B cell (primary cell): Measurements from ENCODE around the gene TCP1. TPM values are rescaled to one million over a fixed set of nuclear protein-coding genes. Genes with fewer than 3 reads are reported as not detected.

Source experiments
- ATAC-seq: fragments of 200-7000 bp; cut with Tn5 transposase; one replicate; pipeline ENCODE4 v1.10.0; 2021; ENCODE audit warnings: low read depth, mild to moderate bottlenecking, moderate number of reproducible peaks, moderate library complexity
- CTCF ChIA-PET: fragments of 350-600 bp; sonication (Branson Sonifier 250); formaldehyde crosslinking; loops from one replicate; lab custom pipeline; 2021; ENCODE audit warnings: antibody characterized with exemption, inconsistent platforms; lab: Charles Lee
- POLR2A ChIA-PET: fragments of 350-600 bp; sonication (Branson Sonifier 250); formaldehyde crosslinking; loops from one replicate; lab custom pipeline; 2021; ENCODE audit warnings: antibody characterized with exemption; lab: Charles Lee
- DNase-seq: peaks from one replicate; pipeline ENCODE4 v3.0.0; 2013
- H2AFZ ChIP-seq: 2 replicates; pipeline ENCODE4 v1.6.1; 2012; ENCODE audit warnings: mild to moderate bottlenecking, low read depth, low read length; ENCODE audit not compliant: insufficient read depth, poor library complexity, severe bottlenecking
- H3K27ac ChIP-seq, 2 donors: 1 replicate in 1 of 2; 2 replicates in 1 of 2; pipeline ENCODE4 v1.5.1; 2012 to 2013; ENCODE audit warnings: low read length in 2 of 2, mild to moderate bottlenecking in 2 of 2, moderate library complexity in 1 of 2
- H3K27me3 ChIP-seq, 4 experiments: fragments of 200-600 bp in 1 of 4; sonication (generic) in 1 of 4; replicated peaks in 1 of 4; 1 replicate in 2 of 4; 2 replicates in 2 of 4; pipeline versions ENCODE4 v1.6.1 to v1.7.0; 2013 to 2016; ENCODE audit warnings: low read length in 3 of 4, mild to moderate bottlenecking in 2 of 4, mixed read lengths in 1 of 4, moderate library complexity in 1 of 4; ENCODE audit not compliant: insufficient read depth in 4 of 4, control insufficient read depth in 3 of 4; ENCODE audit errors: control extremely low read depth in 1 of 4
- H3K36me3 ChIP-seq, 2 experiments: replicated peaks in 1 of 2; 1 replicate in 1 of 2; 2 replicates in 1 of 2; pipeline versions ENCODE4 v1.6.1 to v1.7.1; 2013; ENCODE audit warnings: low read length in 1 of 2; ENCODE audit not compliant: insufficient read depth in 2 of 2, control insufficient read depth in 1 of 2; ENCODE audit errors: control extremely low read depth in 1 of 2, extremely low read depth in 1 of 2
- H3K4me1 ChIP-seq, 2 donors: fragments of 200-600 bp in 1 of 2; sonication (generic) in 1 of 2; 1 replicate in 1 of 2; 2 replicates in 1 of 2; pipeline versions ENCODE4 v1.5.1 to v1.6.1; 2013 to 2017; ENCODE audit warnings: low read length in 2 of 2; ENCODE audit not compliant: control insufficient read depth in 2 of 2, insufficient read depth in 2 of 2
- H3K4me2 ChIP-seq: replicated peaks from 2 replicates; pipeline ENCODE3; 2012; ENCODE audit warnings: mild to moderate bottlenecking, low read depth, low read length; ENCODE audit not compliant: poor library complexity, severe bottlenecking
- H3K4me3 ChIP-seq, 5 experiments: fragments of 200-600 bp in 1 of 5; sonication (generic) in 1 of 5; 1 replicate in 3 of 5; 2 replicates in 2 of 5; pipeline versions ENCODE4 v1.5.1 to v1.7.0; 2011 to 2016; ENCODE audit warnings: low read length in 4 of 5, mild to moderate bottlenecking in 4 of 5, low read depth in 2 of 5, control low read depth in 1 of 5, moderate library complexity in 1 of 5; ENCODE audit not compliant: insufficient read depth in 1 of 5; ENCODE audit errors: control extremely low read depth in 1 of 5, extremely low read depth in 1 of 5
- H3K79me2 ChIP-seq: fragments of 200-600 bp; sonication (generic); one replicate; pipeline ENCODE4 v1.6.0; 2016; ENCODE audit warnings: low read length; ENCODE audit not compliant: control insufficient read depth, insufficient read depth
- H3K9ac ChIP-seq: fragments of 200-600 bp; sonication (generic); 2 replicates; pipeline ENCODE4 v1.6.1; 2017; ENCODE audit warnings: mild to moderate bottlenecking, low read length, moderate library complexity
- H3K9me3 ChIP-seq, 3 donors: one replicate each; pipeline versions ENCODE4 v1.6.1 to v1.7.1; 2013; ENCODE audit warnings: low read length in 2 of 3; ENCODE audit not compliant: control insufficient read depth in 2 of 3, insufficient read depth in 1 of 3; ENCODE audit errors: control extremely low read depth in 1 of 3
- H4K20me1 ChIP-seq: 2 replicates; pipeline ENCODE4 v1.6.0; 2012; ENCODE audit warnings: mild to moderate bottlenecking, low read length; ENCODE audit not compliant: insufficient read depth, control insufficient read depth, poor library complexity, severe bottlenecking
- H3K27ac Mint-ChIP-seq: one replicate; pipeline ENCODE4 v1.8.0; 2021; ENCODE audit warnings: mixed read lengths
- H3K27me3 Mint-ChIP-seq: one replicate; pipeline ENCODE4 v1.8.0; 2021; ENCODE audit warnings: mixed read lengths
- H3K4me1 Mint-ChIP-seq: one replicate; pipeline ENCODE4 v1.8.0; 2021; ENCODE audit warnings: mixed read lengths
- H3K4me3 Mint-ChIP-seq: one replicate; pipeline ENCODE4 v1.8.0; 2021; ENCODE audit warnings: mixed read lengths
- H3K9me3 Mint-ChIP-seq: one replicate; pipeline ENCODE4 v1.8.0; 2022; ENCODE audit warnings: mixed read lengths; ENCODE audit not compliant: insufficient read depth
- CTCF ChIP-seq: fragments of 200-600 bp; IDR thresholded peaks from one replicate; pipeline ENCODE4 v1.8.0; 2022; ENCODE audit warnings: antibody characterized with exemption, mild to moderate bottlenecking
- EZH2 ChIP-seq: IDR thresholded peaks from 2 replicates; pipeline ENCODE4 v1.6.1; 2012; ENCODE audit warnings: borderline replicate concordance, low read depth, mild to moderate bottlenecking, moderate library complexity, low read length; ENCODE audit not compliant: insufficient read depth, poor library complexity, severe bottlenecking
- WGBS: methylation state at CpG from one replicate; pipeline ENCODE4 v1.1.5; 2013; ENCODE audit warnings: missing lambda C conversion rate; ENCODE audit not compliant: insufficient coverage; 5-methylcytosine and 5-hydroxymethylcytosine counted together
- intact Hi-C: fragments of 100-400 bp; cut with micrococcal nuclease; formaldehyde crosslinking; loops from one replicate; pipeline ENCODE4 v1.10.0; 2022
- polyA plus RNA-seq: library from polyadenylated mRNA; depleted of rRNA; stranded (reverse); fragments of >200 nt; gene quantifications from 2 replicates; pipeline ENCODE4 v1.2.3, GENCODE V29; 2012
- total RNA-seq, 2 donors: library from RNA; stranded (reverse); fragments of 120-200 nt in 1 of 2; gene quantifications; 1 replicate in 1 of 2; 2 replicates in 1 of 2; pipeline versions ENCODE4 v1.2.3 to v1.2.4, GENCODE V29; 2013 to 2022

The TCP1 gene
- total and polyA plus RNA-seq, 2 donors (not counting 1 experiment from before 2014, with no cell fraction given): 63.8 to 137 TPM

GRCh38 chr6:159807150-159807858, 17.9 kb upstream of the TCP1 start:
- 100% methylated on average over 2 of the region's 5 CpGs for WGBS
- H3K27me3 Mint-ChIP-seq: no peaks in the 10 kb centered on the region
- no peak for TF ChIP-seq CTCF
- TF ChIP-seq EZH2: no peak
- no peaks in the 10 kb centered on the region for H3K9me3 Mint-ChIP-seq
- Histone ChIP-seq H3K4me1 (no peaks in the 10 kb centered on the region), H3K27ac (no peak overlapping the region), H3K4me2 (no peak overlapping the region), H4K20me1 (no peaks in the 10 kb centered on the region), H3K9ac (no peak overlapping the region), H3K79me2 (no peaks in the 10 kb centered on the region), H3K9me3 (no peaks in the 10 kb centered on the region), H2AFZ (no peak overlapping the region), H3K4me3 (no peak overlapping the region), H3K36me3 (no peaks in the 10 kb centered on the region), H3K27me3 (no peaks in the 10 kb centered on the region)
- DNase-seq (no peak), ATAC-seq (no peak)
- intact Hi-C loops: no loop called here
- ChIA-PET POLR2A (no interaction called here), CTCF (no interaction called here)
- peaks cover 8% of the 10 kb centered on the region for H3K4me1 Mint-ChIP-seq
- no peak overlapping the region for H3K27ac Mint-ChIP-seq
- H3K4me3 Mint-ChIP-seq: no peak overlapping the region

GRCh38 chr6:159806021-159806458, 16.6 kb upstream of the TCP1 start:
- no peak overlapping the region for H2AFZ ChIP-seq
- H3K27me3 Mint-ChIP-seq: no peaks in the 10 kb centered on the region
- no peak for DNase-seq
- no peak for TF ChIP-seq CTCF
- no peak for ATAC-seq
- no peak overlapping the region for H3K4me3 Mint-ChIP-seq
- 97% methylated on average over 9 of the region's 9 CpGs for WGBS
- peaks cover 0 to under 1% of the 10 kb centered on the region in 2 experiments for H3K36me3 ChIP-seq
- H3K9ac ChIP-seq: no peak overlapping the region
- no peak overlapping the region for H3K27ac ChIP-seq
- no peak overlapping the region for H3K27ac Mint-ChIP-seq
- intact Hi-C loops: no loop called here
- H4K20me1 ChIP-seq: no peaks in the 10 kb centered on the region
- H3K9me3 ChIP-seq: no peaks in the 10 kb centered on the region
- no peaks in the 10 kb centered on the region for H3K4me1 ChIP-seq
- no peaks in the 10 kb centered on the region for H3K9me3 Mint-ChIP-seq
- ChIA-PET POLR2A (no interaction called here), CTCF (no interaction called here)
- no peak overlapping the region for H3K4me3 ChIP-seq
- no peak overlapping the region for H3K4me2 ChIP-seq
- no peaks in the 10 kb centered on the region for H3K27me3 ChIP-seq
- peaks cover 4% of the 10 kb centered on the region for H3K4me1 Mint-ChIP-seq
- no peaks in the 10 kb centered on the region for H3K79me2 ChIP-seq
